Measurements from ENCODE around the gene AQP12B.
"Not testable (repeated sequence)": the region's sequence is repeated elsewhere in the genome, so short reads cannot be mapped to it uniquely, and the experiment has no call there.

AQP12B gene

GRCh38 chr2:240687045-240687740 is 4.5 kb upstream of the AQP12B start:
- Histone ChIP-seq H3K27me3 (replicated peaks; ENCODE audit: control insufficient read depth, insufficient read depth, low read length) (peaks cover 8% of the 10 kb centered on the region), H3K36me3 (ENCODE audit: control insufficient read depth, insufficient read depth, low read length, severe bottlenecking) (no peaks in the 10 kb centered on the region), H3K9me3 (ENCODE audit: control insufficient read depth, low read length) (no peaks in the 10 kb centered on the region), H3K9ac (ENCODE audit: low read length) (no peak overlapping the region), H3K4me3 (ENCODE audit: low read length) (no peak overlapping the region), H3K4me1 (ENCODE audit: control insufficient read depth, insufficient read depth, low read length) (no peaks in the 10 kb centered on the region)
- no peak for DNase-seq (ENCODE audit: low read depth)

- Histone ChIP-seq H3K9me3 (ENCODE audit: control insufficient read depth, low read length) (no peaks in the 10 kb centered on the region), H3K4me3 (ENCODE audit: low read length) (no peak overlapping the region), H3K4me1 (ENCODE audit: control insufficient read depth, insufficient read depth, low read length) (no peaks in the 10 kb centered on the region), H3K27me3 (replicated peaks; ENCODE audit: control insufficient read depth, insufficient read depth, low read length) (peaks cover 8% of the 10 kb centered on the region), H3K36me3 (ENCODE audit: control insufficient read depth, insufficient read depth, low read length, severe bottlenecking) (no peaks in the 10 kb centered on the region), H3K9ac (ENCODE audit: low read length) (no peak overlapping the region)
- no peak for DNase-seq (ENCODE audit: low read depth)
Measured at GRCh38 chr2:240686460-240686859, 3.8 kb upstream of the AQP12B start.

- Histone ChIP-seq H3K9ac (ENCODE audit: low read length) (no peak overlapping the region), H3K27me3 (replicated peaks; ENCODE audit: control insufficient read depth, insufficient read depth, low read length) (peaks cover 8% of the 10 kb centered on the region), H3K9me3 (ENCODE audit: control insufficient read depth, low read length) (no peaks in the 10 kb centered on the region), H3K36me3 (ENCODE audit: control insufficient read depth, insufficient read depth, low read length, severe bottlenecking) (no peaks in the 10 kb centered on the region), H3K4me1 (ENCODE audit: control insufficient read depth, insufficient read depth, low read length) (no peaks in the 10 kb centered on the region), H3K4me3 (ENCODE audit: low read length) (no peak overlapping the region)
- DNase-seq (ENCODE audit: low read depth): no peak
Measured at GRCh38 chr2:240685771-240686371, 3.2 kb upstream of the AQP12B start.

GRCh38 chr2:240683980-240684728 is 1.5 kb upstream of the AQP12B start:
- H3K4me3 ChIP-seq (ENCODE audit: low read length): not testable (repeated sequence)

GRCh38 chr2:240683329-240683979 is 769 bp upstream of the AQP12B start:
- not testable (repeated sequence) for H3K36me3 ChIP-seq (ENCODE audit: control insufficient read depth, insufficient read depth, low read length, severe bottlenecking); H3K27me3 ChIP-seq (replicated peaks; ENCODE audit: control insufficient read depth, insufficient read depth, low read length); H3K9me3 ChIP-seq (ENCODE audit: control insufficient read depth, low read length); DNase-seq (ENCODE audit: low read depth); H3K9ac ChIP-seq (ENCODE audit: low read length); H3K4me3 ChIP-seq (ENCODE audit: low read length); H3K4me1 ChIP-seq (ENCODE audit: control insufficient read depth, insufficient read depth, low read length)

More at GRCh38 chr2:240683980-240684728, 1.5 kb upstream of the AQP12B start:
- H3K4me1 ChIP-seq (ENCODE audit: control insufficient read depth, insufficient read depth, low read length); H3K9me3 ChIP-seq (ENCODE audit: control insufficient read depth, low read length); H3K36me3 ChIP-seq (ENCODE audit: control insufficient read depth, insufficient read depth, low read length, severe bottlenecking); H3K27me3 ChIP-seq (replicated peaks; ENCODE audit: control insufficient read depth, insufficient read depth, low read length); DNase-seq (ENCODE audit: low read depth); H3K9ac ChIP-seq (ENCODE audit: low read length): not testable (repeated sequence)

GRCh38 chr2:240680185-240680584 is 2.5 kb downstream of the AQP12B start:
- H3K9me3 ChIP-seq (ENCODE audit: control insufficient read depth, low read length); H3K27me3 ChIP-seq (replicated peaks; ENCODE audit: control insufficient read depth, insufficient read depth, low read length); H3K9ac ChIP-seq (ENCODE audit: low read length); H3K4me1 ChIP-seq (ENCODE audit: control insufficient read depth, insufficient read depth, low read length); H3K4me3 ChIP-seq (ENCODE audit: low read length); H3K36me3 ChIP-seq (ENCODE audit: control insufficient read depth, insufficient read depth, low read length, severe bottlenecking); DNase-seq (ENCODE audit: low read depth): not testable (repeated sequence)

- H3K9me3 ChIP-seq (ENCODE audit: control insufficient read depth, low read length); H3K36me3 ChIP-seq (ENCODE audit: control insufficient read depth, insufficient read depth, low read length, severe bottlenecking); DNase-seq (ENCODE audit: low read depth); H3K4me1 ChIP-seq (ENCODE audit: control insufficient read depth, insufficient read depth, low read length); H3K27me3 ChIP-seq (replicated peaks; ENCODE audit: control insufficient read depth, insufficient read depth, low read length); H3K9ac ChIP-seq (ENCODE audit: low read length); H3K4me3 ChIP-seq (ENCODE audit: low read length): not testable (repeated sequence)
Measured at GRCh38 chr2:240678909-240679308, 3.8 kb downstream of the AQP12B start.

GRCh38 chr2:240678043-240678442 is 4.6 kb downstream of the AQP12B start:
- not testable (repeated sequence) for H3K4me1 ChIP-seq (ENCODE audit: control insufficient read depth, insufficient read depth, low read length); H3K9ac ChIP-seq (ENCODE audit: low read length); H3K36me3 ChIP-seq (ENCODE audit: control insufficient read depth, insufficient read depth, low read length, severe bottlenecking); DNase-seq (ENCODE audit: low read depth); H3K4me3 ChIP-seq (ENCODE audit: low read length); H3K9me3 ChIP-seq (ENCODE audit: control insufficient read depth, low read length)
- H3K27me3 ChIP-seq (replicated peaks; ENCODE audit: control insufficient read depth, insufficient read depth, low read length): peaks cover 12% of the 10 kb centered on the region

GRCh38 chr2:240675345-240675744 is 7.3 kb downstream of the AQP12B start:
- not testable (repeated sequence) for H3K4me3 ChIP-seq (ENCODE audit: low read length); H3K36me3 ChIP-seq (ENCODE audit: control insufficient read depth, insufficient read depth, low read length, severe bottlenecking); H3K9ac ChIP-seq (ENCODE audit: low read length); H3K9me3 ChIP-seq (ENCODE audit: control insufficient read depth, low read length); H3K4me1 ChIP-seq (ENCODE audit: control insufficient read depth, insufficient read depth, low read length); DNase-seq (ENCODE audit: low read depth)
- peaks cover 32% of the 10 kb centered on the region for H3K27me3 ChIP-seq (replicated peaks; ENCODE audit: control insufficient read depth, insufficient read depth, low read length)

- H3K27me3 ChIP-seq (replicated peaks; ENCODE audit: control insufficient read depth, insufficient read depth, low read length): peaks cover 40% of the 10 kb centered on the region
- H3K9me3 ChIP-seq (ENCODE audit: control insufficient read depth, low read length); DNase-seq (ENCODE audit: low read depth); H3K4me1 ChIP-seq (ENCODE audit: control insufficient read depth, insufficient read depth, low read length); H3K36me3 ChIP-seq (ENCODE audit: control insufficient read depth, insufficient read depth, low read length, severe bottlenecking); H3K9ac ChIP-seq (ENCODE audit: low read length); H3K4me3 ChIP-seq (ENCODE audit: low read length): not testable (repeated sequence)
Measured at GRCh38 chr2:240674461-240675184, 8.1 kb downstream of the AQP12B start.

All from adipocyte (in vitro differentiated cells).